Measurements from ENCODE around the gene SHISA6. TPM values are rescaled to one million over a fixed set of nuclear protein-coding genes. Genes with fewer than 3 reads are reported as not detected.

SHISA6 gene
- total and polyA plus RNA-seq, 2 donors (not counting 1 experiment from before 2014, with no cell fraction given): not detected

GRCh38 chr17:11550431-11550830, 309.4 kb downstream of the SHISA6 start:
- Histone ChIP-seq H3K4me2 (replicated peaks; ENCODE audit: low read depth, low read length, poor library complexity, severe bottlenecking) (no peak overlapping the region), H3K27me3 (replicated peaks in 1 of 4; ENCODE audit: control extremely low read depth in 1 of 4, control insufficient read depth in 3 of 4, insufficient read depth in 4 of 4, low read length in 3 of 4) (no peaks in the 10 kb centered on the region), H3K4me3 (ENCODE audit: control extremely low read depth in 1 of 5, extremely low read depth in 1 of 5, insufficient read depth in 1 of 5, low read depth in 2 of 5, low read length in 4 of 5) (no peak overlapping the region), H3K79me2 (ENCODE audit: control insufficient read depth, insufficient read depth, low read length) (no peaks in the 10 kb centered on the region), H3K9me3 (ENCODE audit: control extremely low read depth in 1 of 3, control insufficient read depth in 2 of 3, insufficient read depth in 1 of 3, low read length in 2 of 3) (peaks cover 0 to 3% (median 0%) of the 10 kb centered on the region in 3 donors), H2AFZ (ENCODE audit: insufficient read depth, low read depth, low read length, poor library complexity, severe bottlenecking) (no peak overlapping the region), H4K20me1 (ENCODE audit: control insufficient read depth, insufficient read depth, low read length, poor library complexity, severe bottlenecking) (no peaks in the 10 kb centered on the region), H3K9ac (ENCODE audit: low read length) (no peak overlapping the region), H3K27ac (ENCODE audit: low read length in 2 of 2) (no peak overlapping the region), H3K4me1 (ENCODE audit: control insufficient read depth in 2 of 2, insufficient read depth in 2 of 2, low read length in 2 of 2) (no peaks in the 10 kb centered on the region), H3K36me3 (replicated peaks in 1 of 2; ENCODE audit: control extremely low read depth in 1 of 2, control insufficient read depth in 1 of 2, extremely low read depth in 1 of 2, insufficient read depth in 2 of 2, low read length in 1 of 2) (no peaks in the 10 kb centered on the region)
- DNase-seq: no peak
- Mint-ChIP-seq H3K4me3 (no peak overlapping the region), H3K27me3 (no peaks in the 10 kb centered on the region), H3K9me3 (ENCODE audit: insufficient read depth) (no peaks in the 10 kb centered on the region), H3K27ac (no peak overlapping the region), H3K4me1 (no peaks in the 10 kb centered on the region)
- ChIA-PET POLR2A (no interaction called here), CTCF (no interaction called here)
- ATAC-seq (ENCODE audit: low read depth): no peak
- no peak for TF ChIP-seq EZH2 (IDR thresholded peaks at IDR 0.05; ENCODE audit: borderline replicate concordance, insufficient read depth, low read depth, low read length, poor library complexity, severe bottlenecking)
- TF ChIP-seq, protein P1, sequence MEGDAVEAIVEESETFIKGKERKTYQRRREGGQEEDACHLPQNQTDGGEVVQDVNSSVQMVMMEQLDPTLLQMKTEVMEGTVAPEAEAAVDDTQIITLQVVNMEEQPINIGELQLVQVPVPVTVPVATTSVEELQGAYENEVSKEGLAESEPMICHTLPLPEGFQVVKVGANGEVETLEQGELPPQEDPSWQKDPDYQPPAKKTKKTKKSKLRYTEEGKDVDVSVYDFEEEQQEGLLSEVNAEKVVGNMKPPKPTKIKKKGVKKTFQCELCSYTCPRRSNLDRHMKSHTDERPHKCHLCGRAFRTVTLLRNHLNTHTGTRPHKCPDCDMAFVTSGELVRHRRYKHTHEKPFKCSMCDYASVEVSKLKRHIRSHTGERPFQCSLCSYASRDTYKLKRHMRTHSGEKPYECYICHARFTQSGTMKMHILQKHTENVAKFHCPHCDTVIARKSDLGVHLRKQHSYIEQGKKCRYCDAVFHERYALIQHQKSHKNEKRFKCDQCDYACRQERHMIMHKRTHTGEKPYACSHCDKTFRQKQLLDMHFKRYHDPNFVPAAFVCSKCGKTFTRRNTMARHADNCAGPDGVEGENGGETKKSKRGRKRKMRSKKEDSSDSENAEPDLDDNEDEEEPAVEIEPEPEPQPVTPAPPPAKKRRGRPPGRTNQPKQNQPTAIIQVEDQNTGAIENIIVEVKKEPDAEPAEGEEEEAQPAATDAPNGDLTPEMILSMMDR (IDR thresholded peaks at IDR 0.05): no peak
- intact Hi-C loops (cut with micrococcal nuclease): no loop called here
- 100% methylated on average over 1 of the region's 2 CpGs for WGBS (ENCODE audit: insufficient coverage)

DNA sequence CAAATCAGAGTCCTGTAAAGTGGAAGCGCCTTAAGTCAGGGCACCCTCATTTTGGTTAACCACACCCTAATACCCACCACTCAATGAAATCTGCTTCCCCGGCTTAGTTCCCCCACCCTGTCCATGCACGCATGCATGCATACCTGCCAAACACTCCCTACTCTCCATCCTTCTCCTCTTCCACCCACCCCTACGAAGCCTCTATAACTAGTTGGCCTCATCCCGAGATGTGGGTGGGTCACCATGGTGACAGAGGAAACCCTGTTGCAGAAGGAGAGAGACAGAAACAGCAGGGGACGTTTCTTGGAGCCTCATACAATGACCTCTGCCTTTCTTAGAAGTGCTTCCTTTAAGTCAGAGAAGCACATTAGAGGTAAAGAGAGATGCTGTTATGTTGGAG, 310.4 kb downstream of the SHISA6 start:
- Histone ChIP-seq H3K9me3 (ENCODE audit: control extremely low read depth in 1 of 3, control insufficient read depth in 2 of 3, insufficient read depth in 1 of 3, low read length in 2 of 3) (peaks cover 0 to 8% (median 0%) of the 10 kb centered on the region in 3 donors), H3K4me1 (ENCODE audit: control insufficient read depth in 2 of 2, insufficient read depth in 2 of 2, low read length in 2 of 2) (no peaks in the 10 kb centered on the region), H4K20me1 (ENCODE audit: control insufficient read depth, insufficient read depth, low read length, poor library complexity, severe bottlenecking) (no peaks in the 10 kb centered on the region), H3K79me2 (ENCODE audit: control insufficient read depth, insufficient read depth, low read length) (no peaks in the 10 kb centered on the region), H3K27ac (ENCODE audit: low read length in 2 of 2) (no peak overlapping the region), H3K27me3 (replicated peaks in 1 of 4; ENCODE audit: control extremely low read depth in 1 of 4, control insufficient read depth in 3 of 4, insufficient read depth in 4 of 4, low read length in 3 of 4) (no peaks in the 10 kb centered on the region), H3K4me3 (ENCODE audit: control extremely low read depth in 1 of 5, extremely low read depth in 1 of 5, insufficient read depth in 1 of 5, low read depth in 2 of 5, low read length in 4 of 5) (no peak overlapping the region), H3K4me2 (replicated peaks; ENCODE audit: low read depth, low read length, poor library complexity, severe bottlenecking) (no peak overlapping the region), H3K9ac (ENCODE audit: low read length) (no peak overlapping the region), H2AFZ (ENCODE audit: insufficient read depth, low read depth, low read length, poor library complexity, severe bottlenecking) (no peak overlapping the region), H3K36me3 (replicated peaks in 1 of 2; ENCODE audit: control extremely low read depth in 1 of 2, control insufficient read depth in 1 of 2, extremely low read depth in 1 of 2, insufficient read depth in 2 of 2, low read length in 1 of 2) (no peaks in the 10 kb centered on the region)
- H3K27me3 Mint-ChIP-seq: no peaks in the 10 kb centered on the region
- no peak overlapping the region for H3K4me3 Mint-ChIP-seq
- POLR2A ChIA-PET: no interaction called here
- WGBS (ENCODE audit: insufficient coverage): 83% methylated on average over 3 of the region's 6 CpGs
- H3K9me3 Mint-ChIP-seq (ENCODE audit: insufficient read depth): no peaks in the 10 kb centered on the region
- H3K27ac Mint-ChIP-seq: no peak overlapping the region
- CTCF ChIA-PET: no interaction called here
- ATAC-seq (ENCODE audit: low read depth) (no peak), DNase-seq (no peak)
- no peak for TF ChIP-seq EZH2 (IDR thresholded peaks at IDR 0.05; ENCODE audit: borderline replicate concordance, insufficient read depth, low read depth, low read length, poor library complexity, severe bottlenecking)
- TF ChIP-seq, protein P1 (IDR thresholded peaks at IDR 0.05): no peak
- intact Hi-C loops (cut with micrococcal nuclease): no loop called here
- H3K4me1 Mint-ChIP-seq: no peaks in the 10 kb centered on the region

Measured in B cell (primary cell).